ENCODE results near the gene FZR1. TPM values are rescaled to one million over a fixed set of nuclear protein-coding genes. Genes with fewer than 3 reads are reported as not detected.

FZR1 gene
- total and polyA plus RNA-seq, 7 experiments from 2014 or later: 7.8 to 90.7 (median 66.7) TPM

DNA sequence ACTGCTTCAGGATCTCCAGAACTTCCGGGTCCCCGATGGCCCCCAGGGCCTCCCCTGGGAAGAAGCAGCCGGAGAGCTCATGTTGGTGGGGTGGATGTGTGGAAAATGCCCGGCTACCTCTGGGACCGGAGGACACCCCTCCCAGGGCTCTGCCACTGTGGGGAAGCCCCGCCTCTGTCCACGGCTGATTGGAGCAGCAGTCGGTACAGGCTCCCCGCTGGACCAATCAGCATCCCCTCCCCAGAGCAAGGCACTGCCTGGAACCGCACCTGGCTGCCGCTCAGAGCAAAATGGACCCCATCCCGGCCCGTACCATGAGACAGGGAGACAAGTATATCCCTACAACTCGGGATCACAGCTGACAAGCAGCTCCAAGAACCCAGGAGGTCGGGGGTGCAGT, 12.1 kb upstream of the FZR1 start:
- Histone ChIP-seq H3K27ac (ENCODE audit: low read depth, low read length) (peak overlapping the region; percentile 48), H3K4me3 (ENCODE audit: low read length) (no peak overlapping the region), H3K36me3 (ENCODE audit: control insufficient read depth in 2 of 3, insufficient read depth in 3 of 3, low read length in 3 of 3) (peaks cover 0 to 70% (median 12%) of the 10 kb centered on the region in 3 experiments), H3K4me1 (ENCODE audit: control insufficient read depth in 2 of 2, insufficient read depth in 2 of 2, low read length in 2 of 2) (no peaks in the 10 kb centered on the region), H3K27me3 (ENCODE audit: control insufficient read depth in 2 of 2, insufficient read depth in 2 of 2, low read length in 2 of 2) (no peaks in the 10 kb centered on the region), H3K9me3 (ENCODE audit: control insufficient read depth in 2 of 3, low read length in 3 of 3) (no peaks in the 10 kb centered on the region)
- POLR2A ChIA-PET: interaction anchor here (0.7 to 1.9 kb wide), 2 partner anchors 10 to 13 kb away, joined by 3 to 10 read pairs; no protein-coding TSS in a partner anchor
- H3K36me3 Mint-ChIP-seq: peaks cover 0 to 20% (median 9%) of the 10 kb centered on the region in 5 donors
- peaks cover 0 to 2% (median 0%) of the 10 kb centered on the region in 11 donors for H3K9me3 Mint-ChIP-seq
- peak overlapping the region in 4 of 9 donors; percentile 5 to 71 (median 45) for H3K27ac Mint-ChIP-seq
- H3K4me3 Mint-ChIP-seq: peak overlapping the region in 3 of 10 donors; percentile 46 to 51 (median 51)
- H3K27me3 Mint-ChIP-seq: no peaks in the 10 kb centered on the region
- H3K4me1 Mint-ChIP-seq: peaks cover 3 to 24% (median 12%) of the 10 kb centered on the region in 7 donors
- ATAC-seq: peak; percentile 73
- CTCF ChIA-PET: interaction anchor here (1.7 kb wide), 1 partner anchor 9 kb away, joined by 8 read pairs; no protein-coding TSS in a partner anchor
- intact Hi-C loops (cut with micrococcal nuclease): loop anchor here in 1 of 2 donors (10.0 kb wide), 1 partner anchor 1069 kb away; the partner anchor contains the start of gene TIMM13
- DNase-seq: peak in 6 of 9 donors; percentile 23 to 47 (median 38)

DNA sequence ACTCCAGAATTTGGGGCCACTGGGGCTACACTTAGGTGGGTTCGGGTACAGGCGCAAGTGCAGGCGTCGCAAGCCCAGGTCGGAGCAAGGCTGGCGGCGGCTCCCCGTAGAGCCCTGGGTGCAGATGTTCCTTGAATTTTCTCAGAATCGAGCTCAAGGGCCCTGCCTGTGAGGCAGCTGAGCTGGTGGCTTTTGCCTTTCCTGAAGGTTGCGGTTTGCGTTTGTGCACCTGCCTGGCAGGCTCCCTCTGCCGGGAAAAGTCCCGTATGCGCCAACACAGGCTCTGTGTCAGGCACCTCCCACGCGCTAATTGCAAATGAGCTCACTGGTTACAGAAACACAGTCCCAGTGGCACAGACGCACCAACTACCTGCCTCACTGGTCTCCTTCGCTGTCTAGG, 11.6 kb upstream of the FZR1 start:
- Mint-ChIP-seq H3K36me3 (peaks cover 0 to 22% (median 9%) of the 10 kb centered on the region in 5 donors), H3K4me1 (peaks cover 6 to 29% (median 15%) of the 10 kb centered on the region in 7 donors), H3K27ac (peak overlapping the region in 7 of 9 donors; percentile 21 to 82 (median 69)), H3K9me3 (peaks cover 0 to 2% (median 0%) of the 10 kb centered on the region in 11 donors), H3K27me3 (no peaks in the 10 kb centered on the region), H3K4me3 (peak overlapping the region in 8 of 10 donors; percentile 16 to 51 (median 38))
- H3K27ac ChIP-seq (ENCODE audit: low read depth, low read length): peak overlapping the region; percentile 48
- H3K36me3 ChIP-seq (ENCODE audit: control insufficient read depth in 2 of 3, insufficient read depth in 3 of 3, low read length in 3 of 3): peaks cover 0 to 70% (median 12%) of the 10 kb centered on the region in 3 experiments
- peaks cover under 1 to 5% of the 10 kb centered on the region in 2 donors for H3K4me1 ChIP-seq (ENCODE audit: control insufficient read depth in 2 of 2, insufficient read depth in 2 of 2, low read length in 2 of 2)
- ChIA-PET POLR2A (interaction anchor here (0.7 to 1.9 kb wide), 2 partner anchors 10 to 12 kb away, joined by 3 to 10 read pairs; no protein-coding TSS in a partner anchor), CTCF (interaction anchor here (1.7 kb wide), 1 partner anchor 10 kb away, joined by 8 read pairs; no protein-coding TSS in a partner anchor)
- peak in 6 of 9 donors; percentile 33 to 68 (median 44) for DNase-seq
- no peak overlapping the region for H3K4me3 ChIP-seq (ENCODE audit: low read length)
- peak; percentile 78 for ATAC-seq
- intact Hi-C loops (cut with micrococcal nuclease): loop anchor here in 1 of 2 donors (10.0 kb wide), 1 partner anchor 1070 kb away; the partner anchor contains the start of gene TIMM13
- no peaks in the 10 kb centered on the region for H3K27me3 ChIP-seq (ENCODE audit: control insufficient read depth in 2 of 2, insufficient read depth in 2 of 2, low read length in 2 of 2)
- no peaks in the 10 kb centered on the region for H3K9me3 ChIP-seq (ENCODE audit: control insufficient read depth in 2 of 3, low read length in 3 of 3)

DNA sequence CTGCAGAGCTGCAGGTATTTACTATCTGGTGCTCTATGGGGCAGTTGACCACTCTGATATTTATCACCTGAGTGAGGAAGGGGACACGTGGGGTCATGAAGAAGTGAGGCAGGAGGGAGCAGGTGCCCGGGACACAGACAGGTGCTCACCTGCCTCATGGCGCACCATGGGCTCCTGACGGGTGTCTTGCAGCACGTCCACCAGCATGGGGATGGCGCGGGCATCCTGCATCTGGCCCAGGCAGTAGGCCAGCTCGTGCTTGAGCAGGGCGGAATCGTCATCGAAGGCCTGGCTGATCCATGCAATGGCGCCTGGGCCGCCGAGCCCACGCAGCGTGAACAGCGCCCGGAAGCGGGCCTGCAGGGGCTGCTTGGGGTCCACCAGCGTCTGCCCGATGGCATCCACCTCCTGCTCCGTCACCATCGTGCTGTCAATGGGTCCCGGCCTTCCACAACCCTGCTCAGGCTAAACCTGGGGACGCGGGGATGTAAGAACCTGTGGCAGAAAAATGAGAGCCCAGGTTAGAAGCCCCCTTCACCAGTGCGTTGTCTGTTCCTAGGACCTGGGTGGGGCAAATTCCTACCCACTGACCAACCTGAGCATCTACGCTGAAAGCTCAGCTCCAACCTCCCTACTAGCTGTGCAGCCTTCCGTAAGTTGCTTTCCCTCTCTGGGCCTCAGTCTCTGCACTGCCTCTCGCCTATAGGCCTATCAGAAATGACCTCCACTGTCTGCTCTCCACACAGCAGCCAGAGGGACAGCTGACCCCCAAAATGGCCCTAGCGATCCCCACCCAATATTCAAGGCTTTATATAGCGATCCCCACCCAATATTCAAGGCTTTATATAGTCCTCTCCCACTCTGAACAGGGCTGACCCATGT, 9.5 kb upstream of the FZR1 start:
- intact Hi-C loops (cut with micrococcal nuclease): loop anchor here in 1 of 2 donors (10.0 kb wide), 1 partner anchor 1072 kb away; the partner anchor contains the start of gene TIMM13
- ChIA-PET POLR2A (interaction anchor here (1.3 kb wide), 1 partner anchor 10 kb away, joined by 3 read pairs; no protein-coding TSS in a partner anchor), CTCF (interaction anchor here (0.6 kb wide), 1 partner anchor 10 kb away, joined by 3 read pairs; no protein-coding TSS in a partner anchor)
- ATAC-seq (no peak), DNase-seq (no peak)
- Mint-ChIP-seq H3K36me3 (peaks cover 0 to 27% (median 12%) of the 10 kb centered on the region in 5 donors), H3K27me3 (peaks cover 0 to 5% (median 0%) of the 10 kb centered on the region in 5 donors), H3K9me3 (peaks cover 0 to 4% (median 0%) of the 10 kb centered on the region in 11 donors), H3K4me1 (peaks cover 13 to 41% (median 26%) of the 10 kb centered on the region in 7 donors), H3K4me3 (peak overlapping the region in 1 of 10 donors; percentile 71), H3K27ac (no peak overlapping the region)
- Histone ChIP-seq H3K27ac (ENCODE audit: low read depth, low read length) (no peak overlapping the region), H3K4me3 (ENCODE audit: low read length) (no peak overlapping the region), H3K27me3 (ENCODE audit: control insufficient read depth in 2 of 2, insufficient read depth in 2 of 2, low read length in 2 of 2) (no peaks in the 10 kb centered on the region), H3K9me3 (ENCODE audit: control insufficient read depth in 2 of 3, low read length in 3 of 3) (no peaks in the 10 kb centered on the region), H3K4me1 (ENCODE audit: control insufficient read depth in 2 of 2, insufficient read depth in 2 of 2, low read length in 2 of 2) (peaks cover 9 to 15% of the 10 kb centered on the region in 2 donors), H3K36me3 (ENCODE audit: control insufficient read depth in 2 of 3, insufficient read depth in 3 of 3, low read length in 3 of 3) (peaks cover 0 to 62% (median 12%) of the 10 kb centered on the region in 3 experiments)

DNA sequence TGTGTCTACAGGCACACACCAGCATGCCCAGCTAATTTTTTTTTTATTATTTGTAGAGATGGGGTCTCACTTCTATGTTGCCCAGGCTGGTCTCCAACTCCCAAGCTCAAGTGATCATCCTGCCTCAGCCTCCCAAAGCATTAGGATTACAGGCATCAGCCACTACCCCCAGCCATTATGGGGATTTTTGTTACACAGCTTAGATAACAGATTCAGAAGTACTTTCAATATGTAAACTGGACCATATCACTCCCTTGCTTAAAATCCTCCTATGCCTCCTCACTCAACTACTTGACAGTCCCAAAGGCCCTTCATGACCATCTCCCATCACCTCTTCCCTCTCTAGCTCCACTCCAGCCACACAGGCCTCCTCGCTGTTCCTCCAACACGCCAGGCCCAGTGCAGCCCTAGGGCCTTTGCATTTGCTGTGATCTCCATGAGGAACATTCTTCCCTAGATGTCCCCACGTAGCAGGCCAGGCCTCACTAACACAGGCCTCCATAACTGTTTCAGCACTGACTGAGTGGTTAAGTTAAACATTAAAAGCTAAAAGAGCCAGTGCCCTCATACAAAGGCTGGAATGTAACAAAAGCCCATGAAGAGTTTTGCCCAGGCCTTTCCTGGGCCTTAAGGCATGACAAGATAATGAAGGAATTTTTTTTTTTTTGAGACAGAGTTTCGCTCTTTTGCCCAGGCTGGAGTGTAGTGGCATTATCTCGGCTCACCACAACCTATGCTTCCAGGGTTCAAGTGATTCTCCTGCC, 8.2 kb upstream of the FZR1 start:
- H3K4me1 ChIP-seq (ENCODE audit: control insufficient read depth in 2 of 2, insufficient read depth in 2 of 2, low read length in 2 of 2): peaks cover 9 to 15% of the 10 kb centered on the region in 2 donors
- H3K27me3 ChIP-seq (ENCODE audit: control insufficient read depth in 2 of 2, insufficient read depth in 2 of 2, low read length in 2 of 2): no peaks in the 10 kb centered on the region
- H3K9me3 ChIP-seq (ENCODE audit: control insufficient read depth in 2 of 3, low read length in 3 of 3): no peaks in the 10 kb centered on the region
- POLR2A ChIA-PET: interaction anchor here (1.3 kb wide), 1 partner anchor 9 kb away, joined by 3 read pairs; no protein-coding TSS in a partner anchor
- intact Hi-C loops (cut with micrococcal nuclease): loop anchor here in 1 of 2 donors (10.0 kb wide), 1 partner anchor 1073 kb away; the partner anchor contains the start of gene TIMM13
- ATAC-seq: no peak
- peak overlapping the region in 5 of 10 donors; percentile 23 to 42 (median 35) for H3K4me3 Mint-ChIP-seq
- H3K27ac Mint-ChIP-seq: peak overlapping the region in 3 of 9 donors; percentile 28 to 51 (median 45)
- peaks cover 0 to 4% (median 0%) of the 10 kb centered on the region in 11 donors for H3K9me3 Mint-ChIP-seq
- H3K27me3 Mint-ChIP-seq: peaks cover 0 to 5% (median 0%) of the 10 kb centered on the region in 5 donors
- no peak overlapping the region for H3K27ac ChIP-seq (ENCODE audit: low read depth, low read length)
- peaks cover 0 to 23% (median 8%) of the 10 kb centered on the region in 5 donors for H3K36me3 Mint-ChIP-seq
- H3K36me3 ChIP-seq (ENCODE audit: control insufficient read depth in 2 of 3, insufficient read depth in 3 of 3, low read length in 3 of 3): peaks cover 0 to 49% (median 8%) of the 10 kb centered on the region in 3 experiments
- no peak for DNase-seq
- CTCF ChIA-PET: interaction anchor here (0.7 kb wide), 1 partner anchor 14 kb away, joined by 3 read pairs; the partner anchor contains the start of gene SMIM44
- peaks cover 13 to 41% (median 26%) of the 10 kb centered on the region in 7 donors for H3K4me1 Mint-ChIP-seq
- H3K4me3 ChIP-seq (ENCODE audit: low read length): no peak overlapping the region

DNA sequence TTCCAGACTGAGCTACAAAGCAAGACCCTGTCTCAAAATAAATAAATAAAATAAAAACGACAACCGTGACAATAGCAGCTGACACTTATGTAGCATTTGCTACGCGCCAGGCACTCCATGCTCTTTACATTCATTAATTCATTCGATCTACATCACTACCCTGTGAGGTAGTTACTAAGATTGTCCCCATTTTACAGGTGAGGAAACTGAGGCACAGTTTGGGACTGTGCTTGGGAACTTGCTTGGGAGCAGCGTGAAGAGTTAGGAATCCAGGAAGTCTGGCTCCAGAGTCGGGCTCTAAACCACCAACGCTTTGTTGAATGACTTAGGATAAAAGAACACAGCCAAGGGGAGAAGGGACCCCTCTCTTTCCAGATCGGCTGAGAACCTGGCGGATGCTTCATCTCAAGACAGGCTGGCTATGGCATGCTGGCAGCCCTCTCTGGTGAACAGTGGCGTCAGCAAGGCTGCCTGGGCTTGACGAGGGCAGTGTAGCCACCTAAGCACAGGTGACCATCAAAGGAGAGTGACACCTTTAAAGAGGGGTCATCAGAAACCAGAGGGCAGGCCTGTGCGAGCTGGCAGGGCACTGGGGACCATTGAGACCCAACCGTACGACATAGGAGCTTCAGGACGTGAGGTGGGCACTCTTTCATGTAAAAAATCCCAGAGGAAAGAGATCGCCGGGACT, 6.2 kb upstream of the FZR1 start:
- ChIA-PET POLR2A (interaction anchor here (1.0 to 1.9 kb wide), 5 partner anchors 16 to 485 kb away, joined by 3 to 5 read pairs (median 4); partner anchors contain the start of gene EEF2), CTCF (interaction anchor here (0.7 to 1.2 kb wide), 2 partner anchors 27 to 84 kb away, joined by 3 to 4 read pairs; no protein-coding TSS in a partner anchor)
- ATAC-seq (no peak), DNase-seq (no peak)
- Histone ChIP-seq H3K27ac (ENCODE audit: low read depth, low read length) (peak overlapping the region; percentile 82), H3K9me3 (ENCODE audit: control insufficient read depth in 2 of 3, low read length in 3 of 3) (no peaks in the 10 kb centered on the region), H3K27me3 (ENCODE audit: control insufficient read depth in 2 of 2, insufficient read depth in 2 of 2, low read length in 2 of 2) (no peaks in the 10 kb centered on the region), H3K36me3 (ENCODE audit: control insufficient read depth in 2 of 3, insufficient read depth in 3 of 3, low read length in 3 of 3) (peaks cover 0 to 32% (median 8%) of the 10 kb centered on the region in 3 experiments), H3K4me1 (ENCODE audit: control insufficient read depth in 2 of 2, insufficient read depth in 2 of 2, low read length in 2 of 2) (peaks cover 9 to 18% of the 10 kb centered on the region in 2 donors), H3K4me3 (ENCODE audit: low read length) (peak overlapping the region; percentile 72)
- peak overlapping the region; percentile 81 to 96 (median 93) for H3K4me3 Mint-ChIP-seq
- intact Hi-C loops (cut with micrococcal nuclease): loop anchor here (1.0 to 10.0 kb wide), 5 partner anchors 315 to 1075 kb away; partner anchors contain the start of genes CHAF1A (in 1 of the 2), EEF2 (in 1 of the 2), NCLN (in 1 of the 2) and SGTA (in 1 of the 2)
- H3K27me3 Mint-ChIP-seq: peaks cover 0 to 5% (median 0%) of the 10 kb centered on the region in 5 donors
- peaks cover 0 to 4% (median 0%) of the 10 kb centered on the region in 11 donors for H3K9me3 Mint-ChIP-seq
- peaks cover 13 to 36% (median 27%) of the 10 kb centered on the region in 7 donors for H3K4me1 Mint-ChIP-seq
- H3K27ac Mint-ChIP-seq: peak overlapping the region; percentile 91 to 98 (median 96)
- peaks cover 0 to 18% (median 7%) of the 10 kb centered on the region in 5 donors for H3K36me3 Mint-ChIP-seq
